ENCODE data around the gene PARD3B.

- TF ChIP-seq CTCF (IDR thresholded peaks at IDR 0.05): no peak
- no peak for TF ChIP-seq EP300 (IDR thresholded peaks at IDR 0.05)
- no peak for TF ChIP-seq POLR2A (IDR thresholded peaks at IDR 0.05)
- TF ChIP-seq POLR2AphosphoS5 (IDR thresholded peaks at IDR 0.05): no peak
Observed at GRCh38 chr2:204982303-204982702, 437.0 kb downstream of the PARD3B start.

Data from stomach (tissue), 4 donors.